Measurements from ENCODE around the gene NEK11. TPM values are rescaled to one million over a fixed set of nuclear protein-coding genes. Genes with fewer than 3 reads are reported as not detected.

Gene NEK11
- total RNA-seq, 3 donors from 2014 or later: 3.9 to 9.4 (median 5.8) TPM

DNA sequence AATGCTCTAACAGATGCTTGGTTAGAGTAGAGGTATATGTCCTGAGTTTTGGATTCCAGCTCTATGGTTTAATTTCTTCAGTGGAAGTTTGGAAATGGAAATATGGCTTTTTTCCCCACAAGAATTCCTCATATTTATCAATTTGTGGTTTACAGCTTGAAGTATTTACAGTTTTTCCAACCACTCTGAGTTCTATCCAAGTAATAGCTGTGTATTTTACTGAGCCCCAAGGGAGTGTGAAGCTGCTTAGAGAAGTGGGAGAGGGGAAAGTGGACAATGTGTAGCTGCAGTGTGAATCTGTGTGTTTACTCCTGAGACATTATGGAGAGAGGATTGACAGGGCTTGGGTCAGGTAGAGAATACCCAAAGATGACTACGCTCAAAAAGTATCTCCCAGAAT is 54.5 kb downstream of the NEK11 start:
- Histone ChIP-seq H3K4me1 (ENCODE audit: low read depth) (no peaks in the 10 kb centered on the region), H3K9me3 (no peaks in the 10 kb centered on the region), H3K4me3 (no peak overlapping the region), H3K36me3 (ENCODE audit: low read depth) (no peaks in the 10 kb centered on the region)
- intact Hi-C loops (cut with DNase I, micrococcal nuclease): no loop called here
- ATAC-seq (no peak), DNase-seq (no peak)
- TF ChIP-seq, protein P1, sequence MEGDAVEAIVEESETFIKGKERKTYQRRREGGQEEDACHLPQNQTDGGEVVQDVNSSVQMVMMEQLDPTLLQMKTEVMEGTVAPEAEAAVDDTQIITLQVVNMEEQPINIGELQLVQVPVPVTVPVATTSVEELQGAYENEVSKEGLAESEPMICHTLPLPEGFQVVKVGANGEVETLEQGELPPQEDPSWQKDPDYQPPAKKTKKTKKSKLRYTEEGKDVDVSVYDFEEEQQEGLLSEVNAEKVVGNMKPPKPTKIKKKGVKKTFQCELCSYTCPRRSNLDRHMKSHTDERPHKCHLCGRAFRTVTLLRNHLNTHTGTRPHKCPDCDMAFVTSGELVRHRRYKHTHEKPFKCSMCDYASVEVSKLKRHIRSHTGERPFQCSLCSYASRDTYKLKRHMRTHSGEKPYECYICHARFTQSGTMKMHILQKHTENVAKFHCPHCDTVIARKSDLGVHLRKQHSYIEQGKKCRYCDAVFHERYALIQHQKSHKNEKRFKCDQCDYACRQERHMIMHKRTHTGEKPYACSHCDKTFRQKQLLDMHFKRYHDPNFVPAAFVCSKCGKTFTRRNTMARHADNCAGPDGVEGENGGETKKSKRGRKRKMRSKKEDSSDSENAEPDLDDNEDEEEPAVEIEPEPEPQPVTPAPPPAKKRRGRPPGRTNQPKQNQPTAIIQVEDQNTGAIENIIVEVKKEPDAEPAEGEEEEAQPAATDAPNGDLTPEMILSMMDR (IDR thresholded peaks at IDR 0.05): no peak

DNA sequence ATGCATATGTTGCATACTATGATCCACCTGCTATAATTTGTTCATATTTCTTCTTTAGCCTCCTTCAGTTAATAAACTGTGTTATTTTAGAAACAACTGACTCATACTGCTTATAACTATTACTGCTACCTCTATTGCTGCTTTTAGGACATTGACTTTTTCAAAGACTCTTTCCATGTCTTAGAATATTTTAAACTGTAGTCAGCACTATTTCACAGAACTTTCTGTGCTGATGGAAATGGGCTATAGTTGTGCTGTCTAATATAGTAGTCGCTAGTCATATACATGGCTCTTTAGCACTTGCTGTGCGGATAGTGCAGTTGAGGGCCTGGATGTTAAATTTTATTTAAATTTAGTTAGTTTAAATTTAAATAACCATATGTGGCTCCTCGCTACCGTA is 55.6 kb downstream of the NEK11 start:
- Histone ChIP-seq H3K9me3 (no peaks in the 10 kb centered on the region), H3K36me3 (ENCODE audit: low read depth) (no peaks in the 10 kb centered on the region), H3K4me1 (ENCODE audit: low read depth) (no peaks in the 10 kb centered on the region), H3K4me3 (no peak overlapping the region)
- ATAC-seq (no peak), DNase-seq (no peak)
- intact Hi-C loops (cut with DNase I, micrococcal nuclease): no loop called here
- TF ChIP-seq, protein P1 (IDR thresholded peaks at IDR 0.05): no peak

DNA sequence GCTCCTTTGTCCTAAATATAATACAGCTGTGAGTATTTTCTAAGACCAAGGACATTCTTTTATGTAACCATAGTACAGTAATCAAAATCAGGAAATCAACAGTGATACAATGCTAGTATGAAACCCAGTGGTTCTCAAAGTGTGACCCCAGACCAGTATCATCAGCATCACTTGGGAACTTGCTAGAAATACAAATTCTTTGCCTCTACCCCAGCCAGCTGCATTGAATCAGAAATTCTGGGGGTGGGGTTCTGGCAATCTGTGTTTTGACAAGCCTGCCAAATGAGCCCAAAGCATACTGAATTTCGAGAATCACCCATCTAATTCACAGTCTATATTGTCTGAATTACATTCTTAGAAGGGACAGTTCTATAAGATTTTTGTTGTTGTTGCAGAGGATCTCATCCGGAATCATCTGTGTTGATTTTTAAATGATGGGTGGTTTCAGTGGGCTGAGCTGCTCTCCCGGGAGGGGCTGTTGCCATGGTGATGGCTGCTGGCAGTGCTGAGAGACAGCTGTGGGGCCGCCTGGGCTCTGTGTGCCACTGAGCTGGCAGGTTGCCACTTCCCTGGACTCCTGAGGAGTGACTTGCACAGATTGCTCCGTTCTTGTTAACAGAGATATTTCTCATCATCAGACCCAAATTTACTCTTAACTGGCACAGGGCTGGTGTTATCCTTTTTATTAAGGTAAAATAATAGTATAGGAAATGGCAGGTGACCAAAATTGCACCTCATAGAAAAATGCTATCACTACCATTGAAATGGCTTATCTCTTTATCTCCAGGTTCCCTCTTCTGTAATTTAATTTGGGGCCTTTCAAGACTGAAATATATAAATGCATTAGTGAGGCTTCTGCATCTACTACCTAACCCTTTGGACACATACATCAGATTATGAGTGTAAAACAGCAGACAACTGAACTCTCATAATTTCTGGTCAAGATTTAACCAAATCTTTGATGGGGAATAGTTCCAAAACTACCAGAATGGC is 56.5 kb downstream of the NEK11 start:
- intact Hi-C loops (cut with DNase I, micrococcal nuclease): no loop called here
- H3K4me3 ChIP-seq: no peak overlapping the region
- TF ChIP-seq, protein P1 (IDR thresholded peaks at IDR 0.05): no peak
- no peaks in the 10 kb centered on the region for H3K9me3 ChIP-seq
- no peaks in the 10 kb centered on the region for H3K36me3 ChIP-seq (ENCODE audit: low read depth)
- DNase-seq (peak; percentile 19 to 43 (median 20)), ATAC-seq (no peak)
- H3K4me1 ChIP-seq (ENCODE audit: low read depth): no peaks in the 10 kb centered on the region

DNA sequence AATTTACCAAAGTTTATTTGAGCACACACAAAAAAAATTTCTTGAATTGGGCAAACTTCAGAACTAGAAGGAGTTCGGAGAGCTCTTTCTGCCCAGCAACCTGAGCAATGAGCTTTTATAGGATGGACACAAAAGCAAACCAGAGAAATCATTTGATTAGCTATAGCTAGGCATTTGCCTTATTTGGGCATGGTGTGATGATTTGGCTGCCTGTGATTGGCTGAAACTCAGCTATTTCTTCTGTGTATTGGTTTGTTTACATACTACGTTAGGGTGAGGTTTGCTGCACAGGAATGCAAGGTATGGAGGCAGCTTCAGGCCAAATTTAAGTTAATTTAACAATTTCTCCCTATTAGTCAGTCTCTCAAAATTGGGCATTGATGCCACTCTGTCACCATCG is 65.1 kb downstream of the NEK11 start:
- no peak overlapping the region for H3K4me3 ChIP-seq

DNA sequence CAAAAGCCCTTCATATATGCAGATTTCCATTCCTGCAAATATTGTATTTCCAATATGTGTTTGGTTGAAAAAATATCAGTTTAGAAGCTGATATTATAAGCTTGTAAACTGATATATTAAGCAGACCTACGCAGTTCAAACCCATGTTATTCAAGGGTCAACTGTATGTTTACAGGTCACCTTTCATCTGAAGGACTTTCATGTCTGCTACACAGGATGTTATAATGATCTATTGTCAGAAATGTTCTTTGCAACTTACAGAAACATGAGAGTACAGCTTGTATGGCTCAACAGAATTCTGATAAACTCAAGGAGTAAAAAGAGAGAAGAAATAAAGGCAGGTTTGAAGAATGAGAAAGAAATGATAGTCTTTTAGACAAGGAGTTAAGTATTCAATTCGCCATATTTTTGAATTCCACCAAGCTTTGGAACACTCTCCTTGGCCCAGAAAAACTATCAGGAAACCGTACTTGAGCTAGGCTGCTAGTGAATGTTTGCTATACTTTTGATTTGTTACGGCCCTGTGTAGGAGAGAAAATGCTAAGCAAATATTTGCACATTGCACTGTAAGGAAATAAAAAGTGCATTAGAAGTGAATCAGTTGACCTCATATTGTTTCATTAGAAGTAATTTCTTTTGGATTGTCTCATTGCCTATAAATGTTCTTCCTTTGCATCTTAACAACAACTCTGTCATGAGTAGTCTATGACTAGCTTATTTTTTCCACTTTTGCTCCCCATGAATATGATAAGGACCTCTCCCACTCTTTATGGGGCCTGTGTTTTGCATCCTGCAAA is 81.2 kb downstream of the NEK11 start:
- ATAC-seq (peak; percentile 70), DNase-seq (no peak)
- H3K9me3 ChIP-seq: no peaks in the 10 kb centered on the region
- H3K4me1 ChIP-seq (ENCODE audit: low read depth): no peaks in the 10 kb centered on the region
- no peak overlapping the region for H3K4me3 ChIP-seq
- TF ChIP-seq, protein P1 (IDR thresholded peaks at IDR 0.05): no peak
- no peaks in the 10 kb centered on the region for H3K36me3 ChIP-seq (ENCODE audit: low read depth)
- intact Hi-C loops (cut with DNase I, micrococcal nuclease): no loop called here

More for the DNA sequence above, 65.1 kb downstream of the NEK11 start:
- DNase-seq: no peak
- no peaks in the 10 kb centered on the region for H3K4me1 ChIP-seq (ENCODE audit: low read depth)
- intact Hi-C loops (cut with DNase I, micrococcal nuclease): no loop called here
- TF ChIP-seq, protein P1 (IDR thresholded peaks at IDR 0.05): no peak
- H3K9me3 ChIP-seq: no peaks in the 10 kb centered on the region
- no peaks in the 10 kb centered on the region for H3K36me3 ChIP-seq (ENCODE audit: low read depth)
- ATAC-seq: no peak

Measured in mucosa of descending colon (tissue), 3 donors.